Astrocyte (in vitro differentiated cells and primary cell): Measurements from ENCODE around the gene NEFH. TPM values are rescaled to one million over a fixed set of nuclear protein-coding genes. Genes with fewer than 3 reads are reported as not detected.

Experiments
- DNase-seq: peaks from one replicate; pipeline ENCODE4 v3.0.0-alpha.2; 2010; ENCODE audit warnings: low read depth
- FAIRE-seq: peaks from 2 replicates; lab custom pipeline; 2011; peaks lifted over from hg19 to GRCh38; lab: Jason Lieb, UNC
- H2AFZ ChIP-seq: 2 replicates; pipeline ENCODE4 v1.6.0; 2012; ENCODE audit warnings: low read depth, low read length, inconsistent platforms
- H3K27ac ChIP-seq: 2 replicates; pipeline ENCODE4 v1.5.1; 2011; ENCODE audit warnings: low read depth, low read length, inconsistent platforms
- H3K27me3 ChIP-seq: 2 replicates; pipeline ENCODE4 v1.6.0; 2011; ENCODE audit warnings: low read length, inconsistent platforms; ENCODE audit not compliant: insufficient read depth
- H3K36me3 ChIP-seq: 2 replicates; pipeline ENCODE4 v1.5.1; 2011; ENCODE audit warnings: low read length, inconsistent platforms; ENCODE audit not compliant: insufficient read depth
- H3K4me1 ChIP-seq: 2 replicates; pipeline ENCODE4 v1.5.1; 2011; ENCODE audit warnings: low read length, inconsistent platforms; ENCODE audit not compliant: insufficient read depth
- H3K4me2 ChIP-seq: 2 replicates; pipeline ENCODE4 v1.6.0; 2012; ENCODE audit warnings: low read length, inconsistent platforms
- H3K4me3 ChIP-seq: 2 replicates; pipeline ENCODE4 v1.5.1; 2011; ENCODE audit warnings: low read depth, mild to moderate bottlenecking, low read length, inconsistent platforms; ENCODE audit not compliant: insufficient read depth
- H3K79me2 ChIP-seq: 2 replicates; pipeline ENCODE4 v1.6.0; 2012; ENCODE audit warnings: mild to moderate bottlenecking, low read length, inconsistent platforms; ENCODE audit not compliant: insufficient read depth
- H3K9ac ChIP-seq: 2 replicates; pipeline ENCODE4 v1.6.0; 2012; ENCODE audit warnings: mild to moderate bottlenecking, low read length, inconsistent platforms
- H3K9me3 ChIP-seq: 2 replicates; pipeline ENCODE4 v1.5.1; 2012; ENCODE audit warnings: low read depth, mild to moderate bottlenecking, low read length, inconsistent platforms; ENCODE audit not compliant: insufficient read depth
- H4K20me1 ChIP-seq: 2 replicates; pipeline ENCODE4 v1.6.0; 2012; ENCODE audit warnings: low read length, inconsistent platforms; ENCODE audit not compliant: insufficient read depth
- H3K27ac Mint-ChIP-seq: one replicate; pipeline ENCODE4 v1.8.0; 2021; ENCODE audit warnings: mild to moderate bottlenecking, mixed read lengths; ENCODE audit not compliant: unreplicated experiment
- H3K27me3 Mint-ChIP-seq: one replicate; pipeline ENCODE4 v1.8.0; 2021; ENCODE audit warnings: low read depth, mixed read lengths; ENCODE audit not compliant: unreplicated experiment
- H3K36me3 Mint-ChIP-seq: one replicate; pipeline ENCODE4 v1.8.0; 2021; ENCODE audit warnings: low read depth, mixed read lengths; ENCODE audit not compliant: unreplicated experiment
- H3K4me1 Mint-ChIP-seq: one replicate; pipeline ENCODE4 v1.8.0; 2021; ENCODE audit warnings: low read depth, mixed read lengths; ENCODE audit not compliant: unreplicated experiment
- H3K4me3 Mint-ChIP-seq: one replicate; pipeline ENCODE4 v1.8.0; 2021; ENCODE audit warnings: mild to moderate bottlenecking, moderate library complexity, mixed read lengths; ENCODE audit not compliant: unreplicated experiment
- H3K9me3 Mint-ChIP-seq: one replicate; pipeline ENCODE4 v1.8.0; 2021; ENCODE audit warnings: mild to moderate bottlenecking, mixed read lengths; ENCODE audit not compliant: unreplicated experiment
- EZH2 ChIP-seq: IDR thresholded peaks from 2 replicates; pipeline ENCODE4 v1.6.1; 2012; ENCODE audit warnings: mild to moderate bottlenecking, low read length, inconsistent platforms; ENCODE audit not compliant: insufficient read depth
- total RNA-seq: library from RNA; stranded (reverse); gene quantifications from 2 replicates; pipeline ENCODE4 v1.2.1, GENCODE V29; 2021
- TF ChIP-seq, protein P1 (sequence below): IDR thresholded peaks from 2 replicates; pipeline ENCODE4 v1.5.1; 2011; ENCODE audit warnings: low read depth, mild to moderate bottlenecking, inconsistent platforms, low read length, moderate library complexity; ENCODE audit not compliant: insufficient read depth

NEFH gene
- total RNA-seq, 1 donor from 2014 or later: 3.1 TPM

DNA sequence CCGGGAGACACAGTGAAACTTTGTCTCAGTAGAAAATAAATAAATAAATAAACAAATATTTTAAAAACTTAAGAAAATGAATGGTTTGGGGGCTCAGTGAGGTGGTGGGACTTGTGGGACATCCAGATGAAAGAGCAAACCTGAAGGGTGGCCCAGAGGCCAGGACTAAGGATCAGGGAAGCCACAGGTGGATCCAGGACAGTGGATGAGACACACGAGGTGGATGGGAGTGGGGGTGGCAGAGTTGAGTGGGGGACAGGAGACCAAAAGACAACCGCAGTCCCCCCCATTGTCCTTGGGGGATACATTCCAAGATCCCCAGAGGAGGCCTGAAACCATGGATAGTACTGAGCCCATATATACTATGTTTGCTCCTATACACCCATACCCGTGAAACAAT lies 34.5 kb upstream of the NEFH start:
- Histone ChIP-seq H3K9me3 (no peaks in the 10 kb centered on the region), H3K36me3 (no peaks in the 10 kb centered on the region), H2AFZ (no peak overlapping the region), H3K9ac (no peak overlapping the region), H3K4me2 (no peak overlapping the region), H3K4me3 (no peak overlapping the region), H3K27me3 (peaks cover 7% of the 10 kb centered on the region), H3K79me2 (no peaks in the 10 kb centered on the region), H3K4me1 (no peaks in the 10 kb centered on the region), H4K20me1 (no peaks in the 10 kb centered on the region), H3K27ac (no peak overlapping the region)
- no peak for DNase-seq
- FAIRE-seq: no peak
- Mint-ChIP-seq H3K4me3 (no peak overlapping the region), H3K27ac (no peak overlapping the region), H3K4me1 (peaks cover 8% of the 10 kb centered on the region), H3K36me3 (peaks cover 2% of the 10 kb centered on the region), H3K27me3 (peaks cover 2% of the 10 kb centered on the region), H3K9me3 (no peaks in the 10 kb centered on the region)
- TF ChIP-seq, protein P1, sequence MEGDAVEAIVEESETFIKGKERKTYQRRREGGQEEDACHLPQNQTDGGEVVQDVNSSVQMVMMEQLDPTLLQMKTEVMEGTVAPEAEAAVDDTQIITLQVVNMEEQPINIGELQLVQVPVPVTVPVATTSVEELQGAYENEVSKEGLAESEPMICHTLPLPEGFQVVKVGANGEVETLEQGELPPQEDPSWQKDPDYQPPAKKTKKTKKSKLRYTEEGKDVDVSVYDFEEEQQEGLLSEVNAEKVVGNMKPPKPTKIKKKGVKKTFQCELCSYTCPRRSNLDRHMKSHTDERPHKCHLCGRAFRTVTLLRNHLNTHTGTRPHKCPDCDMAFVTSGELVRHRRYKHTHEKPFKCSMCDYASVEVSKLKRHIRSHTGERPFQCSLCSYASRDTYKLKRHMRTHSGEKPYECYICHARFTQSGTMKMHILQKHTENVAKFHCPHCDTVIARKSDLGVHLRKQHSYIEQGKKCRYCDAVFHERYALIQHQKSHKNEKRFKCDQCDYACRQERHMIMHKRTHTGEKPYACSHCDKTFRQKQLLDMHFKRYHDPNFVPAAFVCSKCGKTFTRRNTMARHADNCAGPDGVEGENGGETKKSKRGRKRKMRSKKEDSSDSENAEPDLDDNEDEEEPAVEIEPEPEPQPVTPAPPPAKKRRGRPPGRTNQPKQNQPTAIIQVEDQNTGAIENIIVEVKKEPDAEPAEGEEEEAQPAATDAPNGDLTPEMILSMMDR: no peak
- no peak for TF ChIP-seq EZH2

DNA sequence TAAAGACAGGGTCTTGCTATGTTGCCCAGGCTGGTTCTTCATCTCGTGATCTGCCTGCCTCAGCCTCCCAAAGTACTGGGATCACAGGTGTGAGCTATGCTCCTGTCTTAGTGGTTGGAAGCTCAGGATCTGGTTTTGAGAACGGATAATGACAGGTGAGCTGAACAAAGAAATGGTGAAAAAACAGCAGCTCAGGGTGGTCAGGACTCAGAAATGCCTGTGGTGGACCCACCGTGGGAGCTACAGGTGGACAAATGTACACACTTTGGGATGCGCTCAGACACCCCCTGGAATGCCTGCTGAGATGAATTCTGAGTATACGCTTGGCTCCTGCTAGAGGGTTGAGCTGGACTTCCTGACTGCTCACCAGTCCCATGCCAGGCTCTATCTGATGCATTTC lies 32.1 kb upstream of the NEFH start:
- Mint-ChIP-seq H3K9me3 (no peaks in the 10 kb centered on the region), H3K27me3 (peaks cover 2% of the 10 kb centered on the region), H3K4me3 (no peak overlapping the region)

DNA sequence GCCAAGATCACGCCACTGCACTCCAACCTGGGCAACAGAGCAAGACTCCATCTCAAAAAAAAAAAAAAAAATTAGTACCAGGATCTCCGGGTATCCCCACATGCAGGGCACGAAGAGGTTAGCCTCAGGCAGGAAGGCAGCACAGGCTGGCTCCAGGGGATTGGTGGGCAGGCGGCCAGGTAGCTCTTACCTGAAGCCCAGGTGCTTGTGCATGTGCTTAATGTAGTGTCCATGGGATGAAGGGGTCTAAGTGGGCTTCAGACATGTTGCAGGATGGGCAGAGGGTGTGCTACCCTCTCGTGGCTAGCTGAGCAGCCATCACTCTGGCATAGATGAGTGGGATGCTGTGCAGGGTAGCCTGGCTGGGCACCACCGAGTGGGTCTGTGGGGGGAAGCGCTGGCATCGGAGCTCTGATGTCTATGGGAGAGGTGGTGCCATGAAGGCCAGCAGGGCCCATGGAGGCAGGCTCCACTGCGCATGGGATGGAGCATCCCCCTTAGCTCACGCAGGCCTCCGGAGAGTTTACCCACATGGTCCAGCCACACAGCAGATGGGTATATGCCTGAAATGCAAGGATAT lies 30.6 kb upstream of the NEFH start:
- Histone ChIP-seq H3K27me3 (no peaks in the 10 kb centered on the region), H3K9ac (no peak overlapping the region), H3K4me2 (no peak overlapping the region), H3K27ac (no peak overlapping the region), H3K79me2 (no peaks in the 10 kb centered on the region), H3K4me3 (no peak overlapping the region), H3K36me3 (no peaks in the 10 kb centered on the region), H2AFZ (no peak overlapping the region), H3K4me1 (no peaks in the 10 kb centered on the region), H4K20me1 (no peaks in the 10 kb centered on the region), H3K9me3 (no peaks in the 10 kb centered on the region)
- TF ChIP-seq EZH2: no peak
- TF ChIP-seq, protein P1: no peak
- H3K27me3 Mint-ChIP-seq: no peaks in the 10 kb centered on the region
- no peaks in the 10 kb centered on the region for H3K9me3 Mint-ChIP-seq
- FAIRE-seq (no peak), DNase-seq (no peak)
- H3K4me1 Mint-ChIP-seq: no peaks in the 10 kb centered on the region
- H3K4me3 Mint-ChIP-seq: no peak overlapping the region
- H3K27ac Mint-ChIP-seq: no peak overlapping the region
- H3K36me3 Mint-ChIP-seq: peaks cover 2% of the 10 kb centered on the region

More for the DNA sequence above, 32.1 kb upstream of the NEFH start:
- TF ChIP-seq, protein P1: no peak
- no peak for TF ChIP-seq EZH2
- Mint-ChIP-seq H3K36me3 (peaks cover 2% of the 10 kb centered on the region), H3K4me1 (peaks cover 8% of the 10 kb centered on the region), H3K27ac (no peak overlapping the region)
- no peaks in the 10 kb centered on the region for H3K79me2 ChIP-seq
- no peaks in the 10 kb centered on the region for H4K20me1 ChIP-seq
- H3K9ac ChIP-seq: no peak overlapping the region
- H3K27me3 ChIP-seq: peaks cover 7% of the 10 kb centered on the region
- H3K36me3 ChIP-seq: no peaks in the 10 kb centered on the region
- H2AFZ ChIP-seq: no peak overlapping the region
- no peaks in the 10 kb centered on the region for H3K9me3 ChIP-seq
- no peak for DNase-seq
- no peaks in the 10 kb centered on the region for H3K4me1 ChIP-seq
- H3K27ac ChIP-seq: no peak overlapping the region
- no peak overlapping the region for H3K4me3 ChIP-seq
- no peak overlapping the region for H3K4me2 ChIP-seq
- no peak for FAIRE-seq
